Measurements from ENCODE around the gene ZRANB1. TPM values are rescaled to one million over a fixed set of nuclear protein-coding genes. Genes with fewer than 3 reads are reported as not detected.

ZRANB1 gene
- total and polyA plus RNA-seq, 2 experiments from 2014 or later: 7.9 to 30.0 TPM

DNA sequence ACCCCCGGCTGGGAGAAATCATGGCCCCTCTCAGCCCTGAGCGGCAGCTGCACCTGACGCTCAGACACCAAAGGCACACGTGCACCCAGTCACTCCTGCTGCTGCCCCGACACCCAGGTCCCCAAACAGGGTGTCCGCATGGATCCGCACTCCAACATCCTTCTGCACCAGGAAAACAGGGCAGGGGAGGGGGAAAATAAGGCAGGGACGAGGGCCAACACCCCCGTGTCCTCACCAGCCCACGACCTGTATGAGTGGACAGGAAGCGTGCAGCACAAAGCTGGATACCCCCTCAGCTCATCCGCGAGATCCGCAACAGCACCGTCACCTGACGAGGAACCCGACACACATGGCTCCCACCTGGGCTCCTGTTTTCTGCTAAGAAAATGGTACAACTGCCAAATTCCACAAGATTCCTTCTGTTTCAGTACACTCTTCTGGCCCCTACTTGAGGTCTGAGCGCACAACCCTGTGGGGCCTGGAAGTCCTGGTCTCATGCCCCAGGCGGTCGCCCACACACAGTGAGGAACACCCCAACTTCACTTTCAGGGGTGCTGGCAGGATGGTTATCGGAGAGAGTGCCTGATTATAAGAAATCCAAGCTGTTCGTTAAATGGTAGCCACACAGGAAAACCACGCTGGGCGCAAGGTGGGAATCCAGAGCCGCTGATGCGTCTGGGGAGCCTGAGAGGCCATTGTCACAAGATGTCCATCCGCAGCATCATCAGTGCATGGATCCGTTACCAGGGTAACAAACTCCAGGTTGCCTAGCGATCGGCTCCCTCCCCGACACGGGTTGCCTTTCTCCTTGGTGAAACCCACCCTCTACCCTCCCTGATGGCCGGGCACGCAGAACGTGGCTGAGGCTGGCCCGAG, 63.6 kb downstream of the ZRANB1 start:
- Histone ChIP-seq H3K27me3 (no peaks in the 10 kb centered on the region), H3K4me1 (ENCODE audit: insufficient read depth) (no peaks in the 10 kb centered on the region), H3K79me2 (peaks cover 77% of the 10 kb centered on the region), H3K27ac (no peak overlapping the region), H2AFZ (no peak overlapping the region), H3K36me3 (replicated peaks; ENCODE audit: insufficient read depth, low read depth) (no peaks in the 10 kb centered on the region), H4K20me1 (ENCODE audit: insufficient read depth, poor library complexity, severe bottlenecking) (peaks cover 29% of the 10 kb centered on the region), H3K9me3 (ENCODE audit: low read depth) (no peaks in the 10 kb centered on the region), H3K9me2 (replicated peaks; ENCODE audit: insufficient read depth) (no peaks in the 10 kb centered on the region), H3K4me3 (no peak overlapping the region), H3K4me2 (no peak overlapping the region)
- TF ChIP-seq EZH2 (IDR thresholded peaks at IDR 0.05; ENCODE audit: borderline replicate concordance) (no peak), EZH2phosphoT487 (IDR thresholded peaks at IDR 0.05; ENCODE audit: low read depth, severe bottlenecking, unreplicated experiment) (no peak)
- TF ChIP-seq, protein P1, sequence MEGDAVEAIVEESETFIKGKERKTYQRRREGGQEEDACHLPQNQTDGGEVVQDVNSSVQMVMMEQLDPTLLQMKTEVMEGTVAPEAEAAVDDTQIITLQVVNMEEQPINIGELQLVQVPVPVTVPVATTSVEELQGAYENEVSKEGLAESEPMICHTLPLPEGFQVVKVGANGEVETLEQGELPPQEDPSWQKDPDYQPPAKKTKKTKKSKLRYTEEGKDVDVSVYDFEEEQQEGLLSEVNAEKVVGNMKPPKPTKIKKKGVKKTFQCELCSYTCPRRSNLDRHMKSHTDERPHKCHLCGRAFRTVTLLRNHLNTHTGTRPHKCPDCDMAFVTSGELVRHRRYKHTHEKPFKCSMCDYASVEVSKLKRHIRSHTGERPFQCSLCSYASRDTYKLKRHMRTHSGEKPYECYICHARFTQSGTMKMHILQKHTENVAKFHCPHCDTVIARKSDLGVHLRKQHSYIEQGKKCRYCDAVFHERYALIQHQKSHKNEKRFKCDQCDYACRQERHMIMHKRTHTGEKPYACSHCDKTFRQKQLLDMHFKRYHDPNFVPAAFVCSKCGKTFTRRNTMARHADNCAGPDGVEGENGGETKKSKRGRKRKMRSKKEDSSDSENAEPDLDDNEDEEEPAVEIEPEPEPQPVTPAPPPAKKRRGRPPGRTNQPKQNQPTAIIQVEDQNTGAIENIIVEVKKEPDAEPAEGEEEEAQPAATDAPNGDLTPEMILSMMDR (IDR thresholded peaks at IDR 0.05; ENCODE audit: poor library complexity): no peak
- no peak for DNase-seq (ENCODE audit: low spot score)
- 97% methylated on average over 32 of the region's 36 CpGs for WGBS (ENCODE audit: low lambda C conversion rate, missing lambda C conversion rate)

DNA sequence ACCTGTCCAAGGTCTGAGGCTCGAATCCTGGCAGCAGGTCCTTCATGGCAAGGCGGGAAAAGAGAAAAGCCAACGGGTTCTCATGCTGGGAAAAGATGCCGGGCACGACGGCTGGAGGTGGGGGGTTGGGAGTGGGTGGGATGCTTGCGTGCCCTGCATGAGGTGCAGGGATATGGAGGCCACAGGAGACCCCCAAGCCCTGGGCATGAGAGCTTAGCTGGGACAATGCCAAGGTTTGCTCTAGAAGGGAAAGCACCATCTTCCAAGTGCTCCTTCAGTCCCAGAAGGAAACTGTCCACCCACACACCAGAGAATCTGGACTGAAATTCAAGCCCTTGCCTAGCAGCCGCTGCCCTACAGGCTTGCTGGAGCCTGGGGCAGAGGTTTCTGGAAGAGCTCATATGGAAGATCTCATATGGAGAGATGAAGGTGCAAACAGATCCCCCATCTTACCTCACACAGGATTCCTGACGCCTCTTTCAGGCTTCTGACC, 64.3 kb downstream of the ZRANB1 start:
- Histone ChIP-seq H3K79me2 (peaks cover 84% of the 10 kb centered on the region), H3K4me2 (no peak overlapping the region), H3K4me3 (no peak overlapping the region), H4K20me1 (ENCODE audit: insufficient read depth, poor library complexity, severe bottlenecking) (peaks cover 29% of the 10 kb centered on the region), H3K27ac (peak overlapping the region; percentile 88), H3K4me1 (ENCODE audit: insufficient read depth) (no peaks in the 10 kb centered on the region), H3K9me2 (replicated peaks; ENCODE audit: insufficient read depth) (no peaks in the 10 kb centered on the region), H2AFZ (no peak overlapping the region), H3K27me3 (no peaks in the 10 kb centered on the region), H3K9me3 (ENCODE audit: low read depth) (no peaks in the 10 kb centered on the region), H3K36me3 (replicated peaks; ENCODE audit: insufficient read depth, low read depth) (no peaks in the 10 kb centered on the region)
- WGBS (ENCODE audit: low lambda C conversion rate, missing lambda C conversion rate): 95% methylated on average over 9 of the region's 9 CpGs
- no peak for DNase-seq (ENCODE audit: low spot score)
- TF ChIP-seq, protein P1 (IDR thresholded peaks at IDR 0.05; ENCODE audit: poor library complexity): no peak
- no peak for TF ChIP-seq EZH2 (IDR thresholded peaks at IDR 0.05; ENCODE audit: borderline replicate concordance)
- no peak for TF ChIP-seq EZH2phosphoT487 (IDR thresholded peaks at IDR 0.05; ENCODE audit: low read depth, severe bottlenecking, unreplicated experiment)

DNA sequence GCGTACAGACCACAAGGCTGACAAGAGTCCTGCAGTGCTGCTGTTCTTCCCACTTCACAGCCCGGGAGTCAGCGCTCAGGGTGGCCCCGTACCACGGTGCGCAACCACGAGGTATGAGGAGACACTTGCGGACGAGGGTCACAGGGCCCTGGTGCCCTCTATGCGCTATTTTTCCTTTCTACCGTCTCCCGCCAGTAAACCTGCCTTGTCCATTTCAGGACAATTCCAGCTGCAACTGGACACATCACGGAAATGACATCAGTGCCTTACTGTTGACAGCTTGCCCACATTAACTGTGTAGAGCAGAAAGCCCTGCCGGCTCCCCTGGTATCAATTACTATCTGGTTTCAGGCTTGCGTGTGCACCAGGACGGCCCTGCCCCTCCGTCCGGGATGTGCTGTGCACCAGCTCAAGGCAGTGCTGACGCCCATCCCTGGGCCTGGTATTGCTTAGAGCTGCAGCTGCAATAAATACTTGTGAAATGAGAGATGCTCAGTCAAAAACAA, 65.1 kb downstream of the ZRANB1 start:
- Histone ChIP-seq H4K20me1 (ENCODE audit: insufficient read depth, poor library complexity, severe bottlenecking) (peaks cover 27% of the 10 kb centered on the region), H3K4me1 (ENCODE audit: insufficient read depth) (no peaks in the 10 kb centered on the region), H3K27me3 (no peaks in the 10 kb centered on the region), H2AFZ (no peak overlapping the region), H3K9me3 (ENCODE audit: low read depth) (no peaks in the 10 kb centered on the region), H3K4me2 (no peak overlapping the region), H3K4me3 (no peak overlapping the region), H3K9me2 (replicated peaks; ENCODE audit: insufficient read depth) (no peaks in the 10 kb centered on the region), H3K27ac (peak overlapping the region; percentile 88), H3K79me2 (peaks cover 89% of the 10 kb centered on the region), H3K36me3 (replicated peaks; ENCODE audit: insufficient read depth, low read depth) (no peaks in the 10 kb centered on the region)
- TF ChIP-seq, protein P1 (IDR thresholded peaks at IDR 0.05; ENCODE audit: poor library complexity): no peak
- no peak for TF ChIP-seq EZH2 (IDR thresholded peaks at IDR 0.05; ENCODE audit: borderline replicate concordance)
- no peak for TF ChIP-seq EZH2phosphoT487 (IDR thresholded peaks at IDR 0.05; ENCODE audit: low read depth, severe bottlenecking, unreplicated experiment)
- 72% methylated on average over 19 of the region's 19 CpGs for WGBS (ENCODE audit: low lambda C conversion rate, missing lambda C conversion rate)
- DNase-seq (ENCODE audit: low spot score): peak; percentile 49
